Activated CD4-positive, alpha-beta T cell treated with anti-CD3 and anti-CD28 coated beads for 36 hours (primary cell): ENCODE results near the gene TTLL10. TPM values are rescaled to one million over a fixed set of nuclear protein-coding genes. Genes with fewer than 3 reads are reported as not detected.
A peak's percentile ranks its signal among the peaks of the same experiment; 100 is the strongest.

Experiments
- ATAC-seq: fragments of 200-7000 bp; cut with Tn5 transposase; one replicate; pipeline ENCODE4 v1.10.0; 2021; ENCODE audit warnings: mild to moderate bottlenecking, moderate library complexity
- CTCF ChIA-PET: fragments of 350-600 bp; sonication (Branson Sonifier 250); formaldehyde crosslinking; loops from one replicate; lab custom pipeline; 2021; ENCODE audit warnings: antibody characterized with exemption; lab: Charles Lee
- POLR2A ChIA-PET: fragments of 350-600 bp; sonication (Branson Sonifier 250); formaldehyde crosslinking; loops from one replicate; lab custom pipeline; 2021; ENCODE audit warnings: antibody characterized with exemption, inconsistent platforms; lab: Charles Lee
- DNase-seq: peaks from one replicate; pipeline ENCODE4 v3.0.0-alpha.2; 2020
- H3K27ac Mint-ChIP-seq: one replicate; pipeline ENCODE4 v1.8.0; 2021; ENCODE audit warnings: mixed read lengths
- H3K27me3 Mint-ChIP-seq: one replicate; pipeline ENCODE4 v1.8.0; 2021; ENCODE audit warnings: mixed read lengths
- H3K36me3 Mint-ChIP-seq: one replicate; pipeline ENCODE4 v1.8.0; 2021; ENCODE audit warnings: low read depth, mixed read lengths
- H3K4me1 Mint-ChIP-seq: one replicate; pipeline ENCODE4 v1.8.0; 2021; ENCODE audit warnings: mixed read lengths
- H3K4me3 Mint-ChIP-seq: one replicate; pipeline ENCODE4 v1.8.0; 2021; ENCODE audit warnings: mild to moderate bottlenecking, moderate library complexity, mixed read lengths
- H3K9me3 Mint-ChIP-seq: one replicate; pipeline ENCODE4 v1.8.0; 2021; ENCODE audit warnings: low read depth, mixed read lengths
- intact Hi-C, 2 experiments: fragments of 100-400 bp; cut with DNase I in 1 of 2; cut with micrococcal nuclease in 1 of 2; formaldehyde crosslinking; loops; one replicate each; pipeline versions ENCODE4 v1.14.2 to v1.15.1; 2022 to 2024; cut with DNase I, micrococcal nuclease
- total RNA-seq, 2 experiments: library from RNA; stranded (reverse); gene quantifications; one replicate each; pipeline ENCODE4 v1.2.3, GENCODE V29; 2021

Gene TTLL10
- total RNA-seq, 2 experiments from 2014 or later, result not detected

- intact Hi-C loops, result loop anchor here in 1 of 2 experiments (5.0 kb wide), 1 partner anchor 63 kb away; no protein-coding TSS in a partner anchor
- POLR2A ChIA-PET, result interaction anchor here (1.1 kb wide), 1 partner anchor 72 kb away, joined by 3 read pairs; no protein-coding TSS in a partner anchor
- DNase-seq (peak; percentile 41), ATAC-seq (no peak)
- CTCF ChIA-PET, result interaction anchor here (1.2 to 1.8 kb wide), 3 partner anchors 12 to 83 kb away, joined by 3 to 9 read pairs (median 6); partner anchors contain the start of genes B3GALT6 and SDF4
- peaks cover 30% of the 10 kb centered on the region for H3K4me1 Mint-ChIP-seq
- peak overlapping the region; percentile 58 for H3K27ac Mint-ChIP-seq
- peaks cover 11% of the 10 kb centered on the region for H3K36me3 Mint-ChIP-seq
- H3K4me3 Mint-ChIP-seq, result peak overlapping the region; percentile 77
- no peaks in the 10 kb centered on the region for H3K9me3 Mint-ChIP-seq
- H3K27me3 Mint-ChIP-seq, result no peaks in the 10 kb centered on the region
Measured at GRCh38 chr1:1204998-1205768, 31.5 kb downstream of the TTLL10 start.

DNA sequence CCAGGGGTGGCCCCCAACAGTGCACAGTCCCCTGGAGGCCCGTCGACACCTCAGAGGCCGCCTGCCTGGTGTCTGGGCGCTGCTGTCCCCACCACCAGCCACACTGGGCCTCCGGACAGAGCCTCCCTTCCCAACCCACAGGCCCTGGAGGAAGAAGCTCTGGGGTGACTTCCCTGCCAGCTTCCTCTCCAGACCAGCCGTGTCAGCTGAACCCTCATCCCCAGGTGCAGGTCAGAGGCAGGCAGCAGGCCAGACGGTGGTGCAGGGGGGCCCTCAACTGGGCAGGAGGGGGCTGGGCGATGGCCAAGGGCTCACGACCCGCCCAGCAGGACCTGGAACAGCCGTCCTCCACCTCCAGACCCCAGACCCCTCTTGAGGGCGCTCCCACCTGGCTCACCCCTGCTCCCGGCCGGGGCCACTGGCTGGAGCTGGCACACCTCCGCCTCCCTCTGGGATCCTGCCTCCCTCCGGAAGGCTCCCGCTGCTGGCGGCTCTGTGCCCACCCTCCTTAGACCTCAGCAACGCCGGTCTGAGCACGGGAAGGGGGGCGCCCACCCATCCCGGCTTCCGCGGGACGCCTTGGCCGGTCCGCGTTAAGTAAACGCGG lies 32.2 kb downstream of the TTLL10 start:
- DNase-seq, result peak; percentile 40
- Mint-ChIP-seq H3K36me3 (peaks cover 17% of the 10 kb centered on the region), H3K4me1 (peaks cover 27% of the 10 kb centered on the region), H3K4me3 (peak overlapping the region; percentile 77), H3K27me3 (no peaks in the 10 kb centered on the region), H3K27ac (peak overlapping the region; percentile 99), H3K9me3 (no peaks in the 10 kb centered on the region)
- CTCF ChIA-PET, result interaction anchor here (1.2 to 1.8 kb wide), 3 partner anchors 11 to 84 kb away, joined by 3 to 9 read pairs (median 6); partner anchors contain the start of genes B3GALT6 and SDF4
- intact Hi-C loops, result loop anchor here in 1 of 2 experiments (5.0 kb wide), 1 partner anchor 64 kb away; no protein-coding TSS in a partner anchor
- POLR2A ChIA-PET, result interaction anchor here (0.5 kb wide), 1 partner anchor 407 kb away, joined by 4 read pairs; no protein-coding TSS in a partner anchor
- ATAC-seq, result no peak

DNA sequence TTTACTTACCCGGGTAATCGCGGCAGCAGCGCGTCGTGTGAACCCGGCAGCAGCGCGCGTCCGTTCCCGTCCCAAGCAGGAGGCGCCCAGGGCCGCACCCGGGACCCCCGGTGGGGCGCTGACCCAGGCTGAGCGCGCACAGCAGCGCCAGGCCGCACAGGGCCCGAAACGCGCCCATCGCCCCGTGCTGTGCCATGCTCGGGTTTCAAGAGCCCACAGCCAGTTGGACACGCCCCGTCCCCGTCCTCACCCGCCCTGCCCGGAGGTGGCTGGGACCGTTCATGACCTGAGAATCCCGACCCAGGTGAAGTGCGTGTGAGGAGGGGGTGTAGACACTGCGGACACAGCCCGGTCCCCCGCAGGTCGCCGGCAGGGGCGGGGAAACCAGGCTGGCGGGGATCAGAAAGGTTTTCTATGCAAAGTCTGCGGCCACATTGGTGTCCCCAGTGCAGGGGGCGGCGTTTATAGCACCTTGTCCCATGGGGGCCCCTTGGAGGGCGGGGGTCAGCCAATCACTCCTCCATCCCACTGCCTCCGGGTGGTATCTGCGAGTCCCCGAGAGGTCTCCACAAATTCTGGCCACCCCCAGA lies 32.8 kb downstream of the TTLL10 start, which contains the start of gene TNFRSF18:
TNFRSF18 (minus strand) TSS at position 217 of the 590 bp plus-strand sequence; CDS start at position 196, 21 bp downstream.
- H3K27ac Mint-ChIP-seq, result peak within 1 kb of the TSS; percentile 99
- DNase-seq, result peak; percentile 75
- H3K27me3 Mint-ChIP-seq, result no peaks in the 10 kb centered on the region
- POLR2A ChIA-PET, result interaction anchor here (0.5 kb wide), 1 partner anchor 406 kb away, joined by 4 read pairs; no protein-coding TSS in a partner anchor
- peaks cover 21% of the 10 kb centered on the region for H3K36me3 Mint-ChIP-seq
- H3K9me3 Mint-ChIP-seq, result no peaks in the 10 kb centered on the region
- peak within 1 kb of the TSS; percentile 77 for H3K4me3 Mint-ChIP-seq
- intact Hi-C loops, result loop anchor here in 1 of 2 experiments (5.0 kb wide), 1 partner anchor 64 kb away; no protein-coding TSS in a partner anchor
- ATAC-seq, result peak; percentile 7
- CTCF ChIA-PET, result interaction anchor here (1.2 kb wide), 1 partner anchor 11 kb away, joined by 6 read pairs; no protein-coding TSS in a partner anchor
- peaks cover 31% of the 10 kb centered on the region for H3K4me1 Mint-ChIP-seq

- Mint-ChIP-seq H3K4me3 (peak overlapping the region; percentile 77), H3K27me3 (no peaks in the 10 kb centered on the region), H3K9me3 (no peaks in the 10 kb centered on the region), H3K36me3 (peaks cover 22% of the 10 kb centered on the region), H3K4me1 (peaks cover 31% of the 10 kb centered on the region), H3K27ac (peak overlapping the region; percentile 99)
- POLR2A ChIA-PET, result no interaction called here
- peak; percentile 59 for DNase-seq
- intact Hi-C loops, result loop anchor here in 1 of 2 experiments (5.0 kb wide), 1 partner anchor 65 kb away; no protein-coding TSS in a partner anchor
- ATAC-seq, result no peak
- CTCF ChIA-PET, result interaction anchor here (0.7 kb wide), 1 partner anchor 90 kb away, joined by 3 read pairs; no protein-coding TSS in a partner anchor
Measured at GRCh38 chr1:1206966-1207531, 33.4 kb downstream of the TTLL10 start.

GRCh38 chr1:1207571-1207892 lies 33.9 kb downstream of the TTLL10 start:
- intact Hi-C loops, result loop anchor here in 1 of 2 experiments (5.0 kb wide), 1 partner anchor 65 kb away; no protein-coding TSS in a partner anchor
- POLR2A ChIA-PET, result no interaction called here
- Mint-ChIP-seq H3K4me3 (peak overlapping the region; percentile 77), H3K27ac (peak overlapping the region; percentile 99), H3K36me3 (peaks cover 25% of the 10 kb centered on the region), H3K9me3 (no peaks in the 10 kb centered on the region), H3K4me1 (peaks cover 31% of the 10 kb centered on the region), H3K27me3 (no peaks in the 10 kb centered on the region)
- ATAC-seq (no peak), DNase-seq (peak; percentile 29)
- CTCF ChIA-PET, result interaction anchor here (0.7 kb wide), 1 partner anchor 90 kb away, joined by 3 read pairs; no protein-coding TSS in a partner anchor

GRCh38 chr1:1208713-1209433 lies 35.2 kb downstream of the TTLL10 start:
- ATAC-seq, result peak; percentile 22
- Mint-ChIP-seq H3K4me3 (peak overlapping the region; percentile 77), H3K27ac (peak overlapping the region; percentile 99), H3K36me3 (peaks cover 30% of the 10 kb centered on the region), H3K4me1 (peaks cover 31% of the 10 kb centered on the region), H3K9me3 (no peaks in the 10 kb centered on the region), H3K27me3 (no peaks in the 10 kb centered on the region)
- CTCF ChIA-PET, result interaction anchor here (0.9 kb wide), 1 partner anchor 89 kb away, joined by 4 read pairs; no protein-coding TSS in a partner anchor
- intact Hi-C loops, result loop anchor here in 1 of 2 experiments (1.0 to 5.0 kb wide), 4 partner anchors 23 to 144 kb away; partner anchors contain the start of genes B3GALT6, C1orf159 and SDF4
- POLR2A ChIA-PET, result interaction anchor here (1.0 kb wide), 2 partner anchors 8 to 9 kb away, joined by 3 to 4 read pairs; no protein-coding TSS in a partner anchor
- DNase-seq, result peak; percentile 83

DNA sequence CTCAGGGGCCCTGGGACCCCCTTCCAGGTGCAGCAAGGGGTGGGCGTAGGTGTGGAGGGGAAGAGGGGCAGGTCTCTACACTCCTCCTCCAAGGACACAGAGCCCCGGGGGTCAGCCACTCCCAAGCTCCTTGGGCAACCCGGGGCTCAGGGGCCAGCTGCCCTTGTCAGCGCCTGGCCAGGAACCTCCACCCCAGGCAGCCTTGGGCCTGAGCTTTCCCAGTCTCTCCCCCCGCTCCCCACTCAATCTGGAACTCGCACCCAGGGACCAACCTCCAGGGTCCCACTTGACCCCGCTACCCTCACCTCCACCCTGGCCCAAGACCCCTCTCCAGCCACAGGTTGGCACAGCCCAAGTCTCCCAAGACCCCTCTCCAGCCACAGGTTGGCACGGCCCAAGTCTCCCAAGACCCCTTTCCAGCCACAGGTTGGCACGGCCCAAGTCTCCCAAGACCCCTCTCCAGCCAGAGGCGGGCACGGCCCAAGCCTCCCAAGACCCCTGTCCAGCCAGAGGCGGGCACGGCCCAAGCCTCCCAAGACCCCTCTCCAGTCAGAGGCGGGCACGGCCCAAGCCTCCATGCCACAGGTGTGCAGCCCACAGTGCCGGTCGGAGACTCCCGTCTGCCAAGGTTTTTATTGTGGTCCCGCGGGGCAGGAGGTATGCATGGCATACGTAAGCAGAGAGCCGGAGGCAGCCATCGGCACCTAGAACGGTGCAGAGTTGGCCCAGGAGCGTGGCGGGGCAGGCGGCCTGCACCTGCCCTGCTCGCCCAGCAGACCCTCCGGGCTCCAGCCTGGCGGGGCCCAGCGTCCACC lies 37.3 kb downstream of the TTLL10 start:
- intact Hi-C loops, result no loop called here
- Mint-ChIP-seq H3K4me3 (peak overlapping the region; percentile 77), H3K27me3 (no peaks in the 10 kb centered on the region), H3K36me3 (peaks cover 38% of the 10 kb centered on the region), H3K27ac (peak overlapping the region; percentile 67), H3K9me3 (no peaks in the 10 kb centered on the region), H3K4me1 (peaks cover 45% of the 10 kb centered on the region)
- no peak for ATAC-seq
- POLR2A ChIA-PET, result no interaction called here
- peak; percentile 22 for DNase-seq
- CTCF ChIA-PET, result no interaction called here

DNA sequence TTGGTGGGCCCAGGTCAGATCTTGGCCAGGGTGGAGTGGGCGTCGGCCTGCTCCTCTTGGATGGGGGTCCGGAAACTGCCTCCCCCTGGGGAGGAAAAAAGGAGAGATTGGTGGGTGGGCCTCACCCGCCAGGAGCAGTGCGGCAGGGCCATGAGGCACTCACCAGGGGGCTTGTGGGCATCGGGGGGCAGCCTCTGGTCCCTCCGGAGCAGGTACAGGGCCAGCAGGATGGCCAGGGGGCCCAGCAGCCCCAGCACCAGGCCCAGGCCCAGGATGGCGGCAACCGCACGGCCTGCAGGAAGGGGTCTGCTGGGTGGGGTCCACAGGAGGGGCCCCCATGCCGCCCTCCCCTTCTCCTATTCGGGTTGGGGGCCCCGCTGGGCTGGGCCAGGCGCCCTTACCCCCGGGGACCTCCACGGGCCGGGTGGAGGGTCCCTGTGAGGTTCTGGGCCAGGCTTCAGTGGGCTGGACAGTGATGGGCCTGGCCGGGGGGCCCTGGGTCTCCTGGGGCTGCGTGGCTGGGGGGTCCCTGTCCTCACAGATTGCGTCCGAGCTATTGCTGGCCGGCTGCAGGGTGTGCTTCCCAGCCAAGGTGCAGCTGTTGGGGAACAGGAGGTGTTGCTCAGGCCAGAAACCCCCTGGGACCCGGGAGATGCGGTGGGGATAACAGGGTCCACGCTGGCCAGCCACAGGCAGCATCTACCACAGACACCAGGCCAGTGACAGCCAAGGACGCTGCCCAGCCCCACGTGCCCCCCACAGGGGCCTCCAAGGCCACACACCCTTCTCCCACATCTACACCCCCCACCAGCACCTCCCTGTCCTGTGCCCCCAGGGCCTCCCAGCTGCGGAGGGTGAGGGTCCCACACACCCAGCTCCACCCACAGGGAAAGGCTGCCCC lies 38.1 kb downstream of the TTLL10 start:
- H3K4me1 Mint-ChIP-seq, result peaks cover 50% of the 10 kb centered on the region
- H3K36me3 Mint-ChIP-seq, result peaks cover 45% of the 10 kb centered on the region
- peak overlapping the region; percentile 60 for H3K27ac Mint-ChIP-seq
- H3K27me3 Mint-ChIP-seq, result no peaks in the 10 kb centered on the region
- intact Hi-C loops, result no loop called here
- no peaks in the 10 kb centered on the region for H3K9me3 Mint-ChIP-seq
- H3K4me3 Mint-ChIP-seq, result peak overlapping the region; percentile 77
- ChIA-PET CTCF (no interaction called here), POLR2A (no interaction called here)
- no peak for ATAC-seq
- DNase-seq, result no peak
